Measurements from ENCODE around the gene EDN2.

Gene EDN2

GRCh38 chr1:41489561-41489960 is 5.1 kb upstream of the EDN2 start:
- no peak overlapping the region for H3K4me3 ChIP-seq (ENCODE audit: low read depth, low read length)

GRCh38 chr1:41488040-41488951 is 3.8 kb upstream of the EDN2 start:
- H3K4me3 ChIP-seq (ENCODE audit: low read depth, low read length) = no peak overlapping the region
- no peak for TF ChIP-seq CTCF (IDR thresholded peaks at IDR 0.05; ENCODE audit: borderline replicate concordance, insufficient read depth, low read depth, low read length)

More at GRCh38 chr1:41489561-41489960, 5.1 kb upstream of the EDN2 start:
- TF ChIP-seq CTCF (IDR thresholded peaks at IDR 0.05; ENCODE audit: borderline replicate concordance, insufficient read depth, low read depth, low read length) = no peak

- peak overlapping the region; percentile 36 for H3K4me3 ChIP-seq (ENCODE audit: low read depth, low read length)
- TF ChIP-seq CTCF (IDR thresholded peaks at IDR 0.05; ENCODE audit: borderline replicate concordance, insufficient read depth, low read depth, low read length) = no peak
Measured at GRCh38 chr1:41487126-41488039, 2.9 kb upstream of the EDN2 start.

GRCh38 chr1:41486371-41487125 is 2.1 kb upstream of the EDN2 start:
- TF ChIP-seq CTCF (IDR thresholded peaks at IDR 0.05; ENCODE audit: borderline replicate concordance, insufficient read depth, low read depth, low read length) = no peak
- H3K4me3 ChIP-seq (ENCODE audit: low read depth, low read length) = peak overlapping the region; percentile 36

GRCh38 chr1:41486053-41486370 is 1.5 kb upstream of the EDN2 start:
- TF ChIP-seq CTCF (IDR thresholded peaks at IDR 0.05; ENCODE audit: borderline replicate concordance, insufficient read depth, low read depth, low read length) = no peak
- no peak overlapping the region for H3K4me3 ChIP-seq (ENCODE audit: low read depth, low read length)

- no peak for TF ChIP-seq CTCF (IDR thresholded peaks at IDR 0.05; ENCODE audit: borderline replicate concordance, insufficient read depth, low read depth, low read length)
Measured at GRCh38 chr1:41485605-41486004, 1.1 kb upstream of the EDN2 start.

More at GRCh38 chr1:41485605-41486004, 1.1 kb upstream of the EDN2 start:
- H3K4me3 ChIP-seq (ENCODE audit: low read depth, low read length) = no peak overlapping the region
